Mesodermal cell (in vitro differentiated cells): ENCODE results near the gene RBMS1.

Experiments
- H3K27ac ChIP-seq: 2 replicates; pipeline ENCODE4 v1.7.0; 2013; ENCODE audit warnings: mild to moderate bottlenecking, low read depth, low read length, moderate library complexity; ENCODE audit not compliant: severe bottlenecking
- H3K36me3 ChIP-seq: 2 replicates; pipeline ENCODE4 v1.7.1; 2013; ENCODE audit warnings: mild to moderate bottlenecking, low read length, moderate library complexity; ENCODE audit not compliant: control insufficient read depth, insufficient read depth
- H3K4me1 ChIP-seq: one replicate; pipeline ENCODE4 v1.7.1; 2013; ENCODE audit warnings: mild to moderate bottlenecking, low read length; ENCODE audit not compliant: insufficient read depth, control insufficient read depth, poor library complexity, severe bottlenecking
- H3K4me3 ChIP-seq: 2 replicates; pipeline ENCODE4 v1.7.0; 2013; ENCODE audit warnings: low read length, control low read depth, mild to moderate bottlenecking; ENCODE audit not compliant: insufficient read depth, poor library complexity, severe bottlenecking; ENCODE audit errors: extremely low read depth
- H3K9me3 ChIP-seq: 2 replicates; pipeline ENCODE4 v1.7.1; 2013; ENCODE audit warnings: mild to moderate bottlenecking, low read length, moderate library complexity; ENCODE audit not compliant: control insufficient read depth
- WGBS, 2 experiments: methylation state at CpG; one replicate each; pipeline ENCODE4 v1.1.5; 2013; ENCODE audit warnings: missing lambda C conversion rate in 2 of 2; ENCODE audit not compliant: insufficient coverage in 2 of 2; 5-methylcytosine and 5-hydroxymethylcytosine counted together

RBMS1 gene

GRCh38 chr2:160253440-160254188, 240.0 kb downstream of the RBMS1 start:
- no peaks in the 10 kb centered on the region for H3K9me3 ChIP-seq
- H3K4me3 ChIP-seq, result no peak overlapping the region
- H3K27ac ChIP-seq, result no peak overlapping the region
- peaks cover 10% of the 10 kb centered on the region for H3K4me1 ChIP-seq
- 88 to 90% methylated on average over 4 to 6 of the region's 9 CpGs for WGBS, 2 experiments
- H3K36me3 ChIP-seq, result no peaks in the 10 kb centered on the region

- H3K9me3 ChIP-seq, result no peaks in the 10 kb centered on the region
- H3K4me1 ChIP-seq, result peaks cover 10% of the 10 kb centered on the region
- H3K27ac ChIP-seq, result no peak overlapping the region
- 100% methylated on average over 1 of the region's 1 CpG for WGBS, 2 experiments
- H3K36me3 ChIP-seq, result no peaks in the 10 kb centered on the region
- no peak overlapping the region for H3K4me3 ChIP-seq
Measured at GRCh38 chr2:160252900-160253299, 240.7 kb downstream of the RBMS1 start.

- H3K4me1 ChIP-seq, result peaks cover 5% of the 10 kb centered on the region
- no peak overlapping the region for H3K27ac ChIP-seq
- H3K9me3 ChIP-seq, result no peaks in the 10 kb centered on the region
- no CpG with 5 or more reads among the region's 1 CpG for whole genome bisulfite sequencing, 2 experiments
- no peak overlapping the region for H3K4me3 ChIP-seq
- H3K36me3 ChIP-seq, result no peaks in the 10 kb centered on the region
Measured at GRCh38 chr2:160252278-160252887, 241.2 kb downstream of the RBMS1 start.

- no peaks in the 10 kb centered on the region for H3K36me3 ChIP-seq
- H3K27ac ChIP-seq, result no peak overlapping the region
- H3K4me3 ChIP-seq, result no peak overlapping the region
- H3K4me1 ChIP-seq, result no peaks in the 10 kb centered on the region
- H3K9me3 ChIP-seq, result no peaks in the 10 kb centered on the region
Measured at GRCh38 chr2:160251569-160251968, 242.0 kb downstream of the RBMS1 start.

- no peak overlapping the region for H3K27ac ChIP-seq
- H3K4me3 ChIP-seq, result no peak overlapping the region
- 90% methylated on average over 1 of the region's 1 CpG; no CpG with 5 or more reads in 1 of the 2 experiments for WGBS, 2 experiments
- H3K36me3 ChIP-seq, result no peaks in the 10 kb centered on the region
- no peaks in the 10 kb centered on the region for H3K9me3 ChIP-seq
- peaks cover 4% of the 10 kb centered on the region for H3K4me1 ChIP-seq
Measured at GRCh38 chr2:160249876-160250275, 243.7 kb downstream of the RBMS1 start.

GRCh38 chr2:160247296-160248035, 246.1 kb downstream of the RBMS1 start:
- H3K36me3 ChIP-seq, result no peaks in the 10 kb centered on the region
- H3K4me1 ChIP-seq, result peaks cover 17% of the 10 kb centered on the region
- no peak overlapping the region for H3K27ac ChIP-seq
- no peak overlapping the region for H3K4me3 ChIP-seq
- no peaks in the 10 kb centered on the region for H3K9me3 ChIP-seq
- 91 to 93% methylated on average over 4 to 5 of the region's 6 CpGs for WGBS, 2 experiments

GRCh38 chr2:160246356-160246755, 247.3 kb downstream of the RBMS1 start:
- Histone ChIP-seq H3K27ac (no peak overlapping the region), H3K9me3 (no peaks in the 10 kb centered on the region), H3K4me1 (peaks cover 27% of the 10 kb centered on the region), H3K4me3 (no peak overlapping the region), H3K36me3 (no peaks in the 10 kb centered on the region)
- WGBS, 2 experiments, result 96 to 100% methylated on average over 1 to 2 of the region's 2 CpGs

GRCh38 chr2:160245614-160246155, 247.9 kb downstream of the RBMS1 start:
- Histone ChIP-seq H3K9me3 (no peaks in the 10 kb centered on the region), H3K4me3 (no peak overlapping the region), H3K4me1 (peaks cover 29% of the 10 kb centered on the region), H3K27ac (no peak overlapping the region), H3K36me3 (no peaks in the 10 kb centered on the region)
- WGBS, 2 experiments, result 90 to 96% methylated on average over 3 to 4 of the region's 5 CpGs

GRCh38 chr2:160242893-160243564, 250.6 kb downstream of the RBMS1 start:
- H3K4me3 ChIP-seq, result no peak overlapping the region
- peak overlapping the region; percentile 11 for H3K27ac ChIP-seq
- no peaks in the 10 kb centered on the region for H3K9me3 ChIP-seq
- WGBS, 2 experiments, result 80 to 88% methylated on average over 1 to 2 of the region's 3 CpGs
- H3K36me3 ChIP-seq, result no peaks in the 10 kb centered on the region
- H3K4me1 ChIP-seq, result peaks cover 29% of the 10 kb centered on the region
